ENCODE measurements around the gene FAM83E. TPM values are rescaled to one million over a fixed set of nuclear protein-coding genes. Genes with fewer than 3 reads are reported as not detected.
"Not testable (repeated sequence)": the region's sequence is repeated elsewhere in the genome, so short reads cannot be mapped to it uniquely, and the experiment has no call there.

FAM83E gene
- total RNA-seq, 6 experiments from 2014 or later: 0.22 to 0.37 TPM; not detected in 4

DNA sequence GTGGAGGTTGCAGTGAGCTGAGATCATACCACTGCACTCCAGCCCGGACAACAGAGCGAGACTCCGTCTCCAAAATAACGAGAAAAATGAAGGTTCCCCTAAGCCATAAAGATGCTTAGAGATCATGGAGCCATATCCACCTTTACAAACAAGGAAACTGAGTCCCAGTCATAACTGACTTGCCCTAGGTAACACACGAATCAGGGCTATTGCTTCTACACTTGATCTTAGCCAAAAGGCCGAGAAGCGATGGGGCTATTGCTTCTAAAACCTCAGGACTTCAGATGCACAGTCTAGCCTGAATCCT is 19.1 kb upstream of the FAM83E start:
- Histone ChIP-seq H3K9me3 (no peaks in the 10 kb centered on the region), H3K4me1 (peaks cover 0 to 28% (median 16%) of the 10 kb centered on the region in 4 donors), H3K36me3 (no peaks in the 10 kb centered on the region), H3K4me3 (peak overlapping the region in 1 of 3 donors; percentile 74), H3K27ac (peak overlapping the region; percentile 80 to 88 (median 81)), H3K27me3 (no peaks in the 10 kb centered on the region)
- no peak for TF ChIP-seq POLR2A (IDR thresholded peaks at IDR 0.05)
- TF ChIP-seq, protein P1, sequence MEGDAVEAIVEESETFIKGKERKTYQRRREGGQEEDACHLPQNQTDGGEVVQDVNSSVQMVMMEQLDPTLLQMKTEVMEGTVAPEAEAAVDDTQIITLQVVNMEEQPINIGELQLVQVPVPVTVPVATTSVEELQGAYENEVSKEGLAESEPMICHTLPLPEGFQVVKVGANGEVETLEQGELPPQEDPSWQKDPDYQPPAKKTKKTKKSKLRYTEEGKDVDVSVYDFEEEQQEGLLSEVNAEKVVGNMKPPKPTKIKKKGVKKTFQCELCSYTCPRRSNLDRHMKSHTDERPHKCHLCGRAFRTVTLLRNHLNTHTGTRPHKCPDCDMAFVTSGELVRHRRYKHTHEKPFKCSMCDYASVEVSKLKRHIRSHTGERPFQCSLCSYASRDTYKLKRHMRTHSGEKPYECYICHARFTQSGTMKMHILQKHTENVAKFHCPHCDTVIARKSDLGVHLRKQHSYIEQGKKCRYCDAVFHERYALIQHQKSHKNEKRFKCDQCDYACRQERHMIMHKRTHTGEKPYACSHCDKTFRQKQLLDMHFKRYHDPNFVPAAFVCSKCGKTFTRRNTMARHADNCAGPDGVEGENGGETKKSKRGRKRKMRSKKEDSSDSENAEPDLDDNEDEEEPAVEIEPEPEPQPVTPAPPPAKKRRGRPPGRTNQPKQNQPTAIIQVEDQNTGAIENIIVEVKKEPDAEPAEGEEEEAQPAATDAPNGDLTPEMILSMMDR (IDR thresholded peaks at IDR 0.05): no peak
- intact Hi-C loops (cut with DNase I): no loop called here
- whole genome bisulfite sequencing (ENCODE audit: insufficient coverage, low coverage, low lambda C conversion rate, missing lambda C conversion rate): 51% methylated on average over 7 of the region's 7 CpGs
- DNase-seq (no peak), ATAC-seq (no peak)

DNA sequence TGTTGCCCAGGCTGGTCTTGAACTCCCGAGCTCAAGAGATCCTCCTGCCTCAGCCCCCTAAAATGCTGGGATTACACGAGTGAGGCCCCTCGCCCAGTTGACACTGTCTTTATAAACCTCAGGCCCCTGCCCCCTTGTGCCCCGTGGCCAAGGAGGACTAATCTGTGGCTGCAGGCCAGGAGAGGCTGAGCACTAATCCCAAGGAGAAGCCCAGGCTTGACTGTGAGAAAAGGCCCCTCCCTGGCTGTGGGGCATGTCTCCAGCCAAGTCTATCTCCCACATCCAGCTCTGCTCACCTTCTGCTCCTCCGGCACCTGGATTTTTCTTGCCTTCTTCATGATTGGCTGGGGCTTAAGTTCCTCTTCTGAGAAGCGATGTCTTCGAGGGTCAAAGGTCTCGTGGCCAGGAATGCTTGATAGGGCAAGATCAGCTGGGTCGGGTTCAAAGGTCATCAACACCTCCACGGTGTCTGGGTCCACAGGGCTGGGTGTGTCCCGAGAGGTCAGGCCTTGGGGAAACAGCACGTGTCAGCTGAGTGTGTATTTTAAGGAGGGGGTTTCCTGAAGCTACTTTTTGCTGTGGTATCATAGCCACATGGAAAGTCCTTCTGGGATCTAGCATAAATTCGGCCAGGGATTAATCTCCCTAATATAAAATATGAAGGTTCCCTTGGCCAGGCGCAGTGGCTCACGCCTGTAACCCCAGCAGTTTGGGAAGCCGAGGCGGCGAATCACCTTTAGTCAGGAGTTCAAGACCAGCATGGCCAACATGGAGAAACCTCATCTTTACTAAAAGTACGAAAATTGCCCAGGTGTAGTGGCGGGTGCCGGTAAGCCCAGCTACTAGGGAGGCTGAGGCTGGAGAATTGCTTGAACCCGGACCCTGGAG is 18.5 kb upstream of the FAM83E start:
- WGBS (ENCODE audit: insufficient coverage, low coverage, low lambda C conversion rate, missing lambda C conversion rate): 55% methylated on average over 17 of the region's 22 CpGs
- Histone ChIP-seq H3K27me3 (no peaks in the 10 kb centered on the region), H3K4me1 (peaks cover 0 to 29% (median 16%) of the 10 kb centered on the region in 4 donors), H3K27ac (peak overlapping the region in 2 of 3 donors; percentile 80 to 88), H3K4me3 (no peak overlapping the region), H3K9me3 (no peaks in the 10 kb centered on the region), H3K36me3 (no peaks in the 10 kb centered on the region)
- TF ChIP-seq, protein P1 (IDR thresholded peaks at IDR 0.05): no peak
- no peak for TF ChIP-seq POLR2A (IDR thresholded peaks at IDR 0.05)
- ATAC-seq: no peak
- intact Hi-C loops (cut with DNase I): no loop called here
- no peak for DNase-seq

DNA sequence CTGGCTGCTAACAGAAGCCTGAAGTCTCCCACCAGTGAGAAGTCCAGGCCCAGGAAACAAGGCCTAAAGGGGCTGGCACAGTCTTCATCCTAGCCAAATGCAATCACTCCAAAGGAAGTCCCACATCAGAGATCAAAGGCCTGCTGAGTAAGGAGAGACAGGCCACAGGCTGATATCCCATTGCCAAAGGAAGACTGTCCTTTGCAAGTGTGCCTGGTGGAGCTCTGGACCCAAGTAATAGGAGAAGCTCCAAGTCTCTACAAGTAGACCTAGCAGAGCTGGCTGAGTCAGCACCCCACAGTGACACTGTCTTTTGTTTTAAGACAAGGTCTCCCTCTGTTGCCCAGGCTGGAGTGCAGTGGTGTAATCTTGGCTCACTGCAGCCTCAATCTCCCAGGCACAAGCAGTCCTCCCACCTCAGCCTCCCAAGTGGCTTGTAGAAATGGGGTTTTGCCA is 17.8 kb upstream of the FAM83E start:
- no peaks in the 10 kb centered on the region for H3K36me3 ChIP-seq
- no peaks in the 10 kb centered on the region for H3K27me3 ChIP-seq
- ATAC-seq: no peak
- H3K4me1 ChIP-seq: peaks cover 0 to 36% (median 17%) of the 10 kb centered on the region in 4 donors
- H3K4me3 ChIP-seq: no peak overlapping the region
- no peak for TF ChIP-seq POLR2A (IDR thresholded peaks at IDR 0.05)
- TF ChIP-seq, protein P1 (IDR thresholded peaks at IDR 0.05): no peak
- intact Hi-C loops (cut with DNase I): no loop called here
- H3K27ac ChIP-seq: peak overlapping the region in 2 of 3 donors; percentile 2 to 80
- H3K9me3 ChIP-seq: no peaks in the 10 kb centered on the region
- DNase-seq: no peak

DNA sequence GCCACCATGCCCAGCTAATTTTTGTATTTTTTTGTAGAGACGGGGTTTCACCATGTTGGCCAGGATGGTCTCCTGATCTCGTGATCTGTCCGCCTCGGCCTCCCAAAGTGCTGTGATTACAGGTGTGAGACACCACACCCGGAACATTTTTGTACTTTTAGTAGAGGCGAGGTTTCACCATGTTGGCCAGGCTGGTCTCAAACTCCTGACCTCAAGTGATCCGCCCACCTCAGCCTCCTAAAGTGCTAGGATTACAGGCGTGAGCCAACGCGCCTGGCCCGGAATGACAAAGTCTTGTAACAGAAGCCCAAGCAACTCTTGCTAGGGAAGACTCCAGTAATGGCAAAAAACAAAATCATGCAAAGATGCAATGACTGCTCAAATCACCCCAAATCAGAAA is 17.4 kb upstream of the FAM83E start:
- H3K9me3 ChIP-seq; DNase-seq; H3K36me3 ChIP-seq; ATAC-seq; H3K27me3 ChIP-seq; H3K4me3 ChIP-seq; intact Hi-C loops (cut with DNase I): not testable (repeated sequence)
- Histone ChIP-seq H3K4me1 (peaks cover 0 to 40% (median 19%) of the 10 kb centered on the region in 4 donors), H3K27ac (peak overlapping the region in 2 of 3 donors; percentile 2 to 80)
- WGBS (ENCODE audit: insufficient coverage, low coverage, low lambda C conversion rate, missing lambda C conversion rate): 89% methylated on average over 9 of the region's 11 CpGs

DNA sequence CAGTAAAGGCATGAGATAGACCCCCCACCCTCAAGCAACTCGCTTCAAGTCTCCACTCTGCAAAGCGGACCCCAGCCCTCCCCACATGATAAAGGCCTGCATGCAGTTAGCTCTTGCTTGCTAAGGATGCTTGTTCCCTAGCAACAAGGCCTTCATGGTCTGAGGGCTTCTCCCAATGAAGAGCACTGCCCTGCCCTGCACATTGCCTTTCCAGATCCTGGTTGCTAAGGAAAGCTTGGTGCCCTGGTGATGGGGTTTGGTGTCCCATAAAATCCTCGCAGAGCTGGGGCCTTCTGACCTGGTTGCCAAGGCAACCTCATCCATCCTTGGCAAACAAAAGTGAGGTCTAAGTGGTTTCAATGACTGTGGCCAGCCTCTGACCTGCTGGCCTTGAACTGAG is 16.3 kb upstream of the FAM83E start:
- 25% methylated on average over 1 of the region's 3 CpGs for WGBS (ENCODE audit: insufficient coverage, low coverage, low lambda C conversion rate, missing lambda C conversion rate)
- Histone ChIP-seq H3K4me3 (no peak overlapping the region), H3K9me3 (no peaks in the 10 kb centered on the region), H3K27ac (peak overlapping the region in 2 of 3 donors; percentile 50 to 51), H3K4me1 (peaks cover 0 to 48% (median 22%) of the 10 kb centered on the region in 4 donors), H3K27me3 (no peaks in the 10 kb centered on the region), H3K36me3 (no peaks in the 10 kb centered on the region)
- intact Hi-C loops (cut with DNase I): no loop called here
- no peak for ATAC-seq
- TF ChIP-seq, protein P1 (IDR thresholded peaks at IDR 0.05): no peak
- TF ChIP-seq POLR2A (IDR thresholded peaks at IDR 0.05): no peak
- peak in 1 of 3 donors; percentile 50 for DNase-seq

All from right lobe of liver (tissue), 6 donors.